Activated T-cell treated with anti-CD3 and anti-CD28 coated beads for 24 hours (primary cell): ENCODE results near the gene MBOAT2.

Experiments
- DNase-seq: peaks from one replicate; pipeline ENCODE4 v3.0.0-alpha.2; 2020; ENCODE audit warnings: low read depth

The MBOAT2 gene

DNA sequence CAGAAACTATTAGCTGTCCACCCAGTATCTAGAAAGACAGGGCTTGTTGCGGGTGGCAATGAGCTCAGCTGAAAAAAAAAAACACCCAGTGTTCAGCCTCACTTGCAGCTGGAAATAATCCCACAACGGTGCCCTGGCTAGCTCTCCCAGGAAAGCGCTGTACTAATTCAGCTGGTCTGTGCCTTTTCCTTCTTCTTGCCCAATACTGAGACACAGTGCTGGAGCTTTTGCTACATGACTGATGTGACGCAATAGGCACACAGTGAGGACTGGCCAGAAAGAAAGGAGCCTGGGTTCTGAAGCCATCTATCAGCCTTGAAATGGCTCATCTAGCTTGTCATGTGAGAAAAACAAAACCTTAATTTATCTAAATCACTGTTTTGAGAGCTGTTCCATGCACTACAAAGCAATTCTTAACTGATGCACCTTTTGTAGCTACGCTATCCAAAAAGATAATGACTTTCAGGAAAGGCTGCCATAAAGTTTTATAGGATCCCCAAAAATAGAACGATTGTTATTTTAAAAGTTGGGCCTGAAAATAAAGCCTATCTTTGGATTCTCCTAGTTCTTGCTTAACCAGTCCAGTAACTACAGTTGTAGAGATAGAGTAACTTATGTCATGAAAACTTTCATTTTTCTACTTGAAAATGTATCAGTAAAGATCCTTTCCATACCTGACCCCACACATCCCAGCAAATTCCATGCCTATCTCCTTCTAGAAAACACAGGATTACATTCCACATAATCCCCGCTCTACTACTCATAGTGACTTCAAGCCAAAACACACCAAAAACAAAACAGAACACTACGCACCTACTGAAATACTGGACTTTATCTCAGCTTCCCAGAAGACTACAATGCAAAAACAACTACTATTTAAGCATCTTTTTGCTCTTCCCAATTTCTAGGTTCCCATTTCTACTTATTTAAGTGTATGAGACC is 181.9 kb downstream of the MBOAT2 start:
- DNase-seq = no peak

DNA sequence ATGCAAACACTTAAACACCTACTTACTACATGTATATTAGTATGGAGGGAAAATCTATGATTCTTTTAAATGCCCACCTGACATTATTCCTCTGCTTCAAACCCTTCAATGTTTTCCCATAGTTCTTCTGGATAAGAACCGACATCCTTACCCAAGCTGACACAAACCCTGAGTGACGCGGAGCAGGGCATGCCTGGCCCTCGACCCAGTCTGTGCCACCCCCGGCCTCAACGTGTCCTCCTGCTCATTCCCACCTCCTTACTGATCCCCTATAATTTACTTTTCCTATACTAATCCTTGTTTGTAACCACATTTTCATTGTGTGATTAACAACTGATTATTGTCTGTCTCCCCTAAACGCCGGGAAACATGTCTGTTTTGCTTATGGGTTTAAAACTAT is 183.5 kb downstream of the MBOAT2 start:
- no peak for DNase-seq

DNA sequence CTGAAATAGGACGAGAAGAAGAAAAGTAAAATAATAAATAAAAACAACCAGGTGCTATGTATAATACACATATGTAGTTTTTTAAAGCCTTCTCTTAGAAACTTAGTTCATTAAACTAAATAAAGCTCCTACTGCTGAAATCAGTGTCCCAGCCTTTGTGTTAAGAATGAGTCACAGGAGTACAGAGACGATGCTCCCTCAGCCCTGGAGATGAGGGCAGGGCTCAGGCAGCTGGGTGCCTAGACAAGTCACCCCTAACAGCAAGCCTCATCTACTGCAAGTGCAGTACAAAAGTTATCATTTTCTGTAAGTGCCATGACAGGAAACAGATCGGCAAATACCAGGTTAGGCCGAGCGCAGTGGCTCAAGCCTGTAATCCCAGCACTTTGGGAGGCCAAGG is 184.3 kb downstream of the MBOAT2 start:
- DNase-seq = no peak

DNA sequence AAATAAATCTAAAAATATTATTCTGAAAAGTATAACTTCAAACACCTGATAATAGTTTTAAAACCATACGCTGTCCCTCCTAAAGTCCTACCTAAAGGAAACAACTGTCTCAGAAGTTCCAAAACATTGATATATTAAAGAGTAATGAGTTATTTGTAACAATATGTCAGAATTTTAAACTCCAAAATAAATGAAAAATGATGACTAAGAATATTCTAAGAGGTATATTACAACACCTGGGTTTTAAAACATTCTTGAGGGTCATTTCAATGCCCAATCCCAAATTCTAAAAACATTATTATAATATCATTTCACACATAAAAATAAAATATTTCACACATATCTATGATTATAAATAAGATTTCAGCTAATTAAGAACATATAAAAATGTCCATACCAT is 186.3 kb downstream of the MBOAT2 start:
- DNase-seq = no peak

DNA sequence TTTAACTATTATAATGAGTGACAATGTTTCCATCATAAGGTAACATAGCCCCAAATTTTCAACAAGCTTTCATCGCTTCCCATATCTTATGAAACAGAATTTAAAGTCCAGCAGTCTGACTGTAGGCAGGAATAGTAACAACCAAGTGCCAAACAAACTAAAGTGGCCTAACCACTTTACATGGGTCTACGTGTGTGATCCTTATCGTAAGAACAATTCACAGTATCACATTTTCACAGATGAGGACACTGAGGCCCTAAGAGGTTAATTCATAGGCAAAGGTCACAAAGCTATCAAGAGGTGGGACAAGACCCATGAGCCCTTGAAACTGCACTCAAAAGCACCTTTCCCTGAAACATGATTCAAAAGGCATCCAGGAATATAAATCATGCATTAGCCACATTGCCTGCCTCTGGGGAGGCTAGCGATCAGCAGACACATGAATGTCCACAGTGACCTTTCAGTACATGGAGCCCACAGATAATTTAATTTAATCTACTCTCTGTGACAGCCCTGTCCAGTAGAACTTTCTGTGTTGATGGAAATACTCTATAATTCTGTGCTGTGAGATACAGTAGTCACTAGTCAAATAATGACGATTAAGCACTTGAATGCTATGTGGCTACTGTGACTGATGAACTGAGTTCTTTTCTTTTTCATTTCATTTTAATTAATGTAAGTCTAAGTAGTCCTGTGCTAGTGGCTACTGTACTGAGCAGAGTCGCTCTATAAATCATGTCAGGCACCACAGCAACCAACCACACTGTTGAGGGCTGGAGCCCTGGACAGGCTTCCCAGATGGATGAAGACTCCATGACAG is 196.4 kb downstream of the MBOAT2 start:
- DNase-seq = no peak

DNA sequence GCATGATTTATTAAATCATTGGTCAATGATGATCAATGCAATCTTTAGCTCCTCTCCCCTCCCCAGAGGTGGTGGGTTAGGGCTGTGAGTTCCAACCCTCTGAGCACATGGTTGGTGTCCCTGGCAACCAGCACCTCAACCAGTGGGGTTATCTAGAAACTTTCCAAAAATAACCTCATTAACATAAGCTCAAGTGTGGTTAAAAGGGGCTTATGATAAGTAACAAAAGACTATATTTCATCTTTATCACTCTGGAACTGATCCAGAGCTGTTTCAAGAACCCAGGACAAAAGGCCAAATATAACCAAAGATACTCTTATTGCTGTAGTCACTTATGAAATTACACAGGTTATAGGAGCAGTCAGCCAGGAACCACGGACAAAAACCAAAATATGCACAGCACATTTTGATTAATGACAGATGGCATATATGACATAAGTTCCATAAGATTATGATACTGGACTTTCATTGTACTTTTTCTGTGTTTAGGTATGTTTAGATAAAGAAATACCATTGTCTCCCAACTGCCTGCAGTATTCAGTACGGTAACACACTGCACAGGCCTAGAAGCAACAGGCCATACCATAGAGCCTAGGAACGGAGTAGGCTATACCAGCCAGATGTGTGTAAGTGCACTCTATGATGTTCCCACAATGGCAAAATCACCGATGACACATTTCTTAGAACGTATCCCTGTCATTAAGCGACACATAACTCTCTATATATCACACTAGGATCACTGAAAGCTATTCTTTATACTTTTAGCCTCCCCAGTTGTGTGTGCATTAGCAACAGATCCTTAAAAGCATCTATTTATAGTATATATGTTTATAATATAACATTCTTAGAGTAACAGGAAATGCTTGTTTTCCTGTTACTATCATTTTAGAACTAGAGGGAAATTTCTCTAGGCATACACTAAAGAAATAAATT is 197.9 kb downstream of the MBOAT2 start:
- DNase-seq = no peak

DNA sequence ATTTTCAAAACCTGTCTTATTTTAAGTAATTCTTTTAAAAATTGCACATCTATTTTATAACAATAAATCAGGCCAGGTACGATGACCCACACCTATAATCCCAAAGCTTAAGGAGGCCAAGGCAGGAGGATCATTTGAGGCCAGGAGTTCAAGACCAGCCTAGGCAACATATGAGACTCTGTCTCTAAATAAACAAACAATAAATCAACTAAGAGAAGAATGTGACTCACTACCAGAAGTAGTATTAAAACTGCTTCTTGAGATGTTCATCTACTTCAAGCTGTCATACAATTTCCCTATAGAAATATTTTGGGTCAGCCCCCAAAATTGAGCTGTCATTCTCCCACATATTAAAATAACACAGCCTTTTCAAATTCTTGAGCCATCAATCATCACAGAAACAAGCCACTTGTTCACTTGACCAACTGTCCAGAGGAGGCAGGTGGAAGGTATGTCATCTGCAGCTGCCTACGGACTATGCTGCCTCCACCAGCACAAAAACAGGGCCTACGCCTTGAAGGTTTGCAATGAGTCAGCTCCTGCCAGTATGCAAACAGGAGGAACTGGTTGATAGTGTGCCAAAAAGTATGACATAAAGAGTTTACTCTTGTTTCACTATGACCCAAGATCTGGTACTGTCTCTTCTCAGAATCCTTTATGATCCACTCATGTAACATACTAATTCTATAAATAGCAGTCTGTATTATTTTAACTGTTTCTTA is 199.7 kb downstream of the MBOAT2 start:
- DNase-seq = peak; percentile 28

DNA sequence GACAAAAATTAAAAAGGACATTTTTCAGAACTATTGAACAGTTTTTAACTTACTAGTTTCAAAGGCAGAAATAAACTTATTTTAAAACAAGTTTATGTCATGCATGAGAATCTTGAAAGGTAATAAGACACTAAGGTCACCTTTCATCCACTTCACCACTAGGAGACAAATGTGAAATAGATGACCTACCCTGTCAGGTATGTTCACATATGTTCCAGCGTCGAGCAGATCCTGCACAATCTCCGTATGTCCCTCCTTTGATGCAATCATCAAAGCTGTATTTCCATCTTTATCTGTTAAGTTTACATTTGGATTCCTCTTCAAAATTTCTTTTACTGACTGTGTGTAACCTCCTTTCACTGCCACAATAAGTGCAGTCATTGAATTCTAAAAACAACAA is 200.7 kb downstream of the MBOAT2 start:
- no peak for DNase-seq
